ENCODE measurements around the gene GDF11. TPM values are rescaled to one million over a fixed set of nuclear protein-coding genes. Genes with fewer than 3 reads are reported as not detected.
"Not testable (repeated sequence)": the region's sequence is repeated elsewhere in the genome, so short reads cannot be mapped to it uniquely, and the experiment has no call there.

GDF11 gene
- total RNA-seq, 2 experiments from 2014 or later = 4.4 to 6.6 TPM

- POLR2A ChIA-PET = interaction anchor here (1.4 kb wide), 1 partner anchor 12 kb away, joined by 4 read pairs; no protein-coding TSS in a partner anchor
- Mint-ChIP-seq H3K27me3 (no peaks in the 10 kb centered on the region), H3K27ac (peak overlapping the region; percentile 21), H3K36me3 (ENCODE audit: low read depth) (peaks cover 88% of the 10 kb centered on the region), H3K9me3 (no peaks in the 10 kb centered on the region), H3K4me1 (ENCODE audit: low read depth) (no peaks in the 10 kb centered on the region), H3K4me3 (no peak overlapping the region)
- no peak overlapping the region for H3K4me3 ChIP-seq (ENCODE audit: low read length)
- TF ChIP-seq CTCF (IDR thresholded peaks at IDR 0.05) = no peak
- no peaks in the 10 kb centered on the region for H3K9me3 ChIP-seq (ENCODE audit: control insufficient read depth in 1 of 2, insufficient read depth in 1 of 2, low read length in 2 of 2)
- CTCF ChIA-PET = interaction anchor here (0.6 to 1.6 kb wide), 2 partner anchors 17 to 215 kb away, joined by 3 to 4 read pairs; no protein-coding TSS in a partner anchor
- intact Hi-C loops (cut with DNase I, micrococcal nuclease) = no loop called here
- H3K4me1 ChIP-seq (ENCODE audit: insufficient read depth, low read length) = no peaks in the 10 kb centered on the region
- no peak for DNase-seq
- no peak overlapping the region for H3K27ac ChIP-seq (ENCODE audit: low read depth in 1 of 2, low read length in 2 of 2)
- H3K36me3 ChIP-seq (ENCODE audit: insufficient read depth, low read length) = peaks cover 91% of the 10 kb centered on the region
- no peak for ATAC-seq (ENCODE audit: poor library complexity)
- no peaks in the 10 kb centered on the region for H3K27me3 ChIP-seq (ENCODE audit: control insufficient read depth in 1 of 2, insufficient read depth in 2 of 2, low read length in 2 of 2)
Observed at GRCh38 chr12:55755246-55755645, 12.3 kb downstream of the GDF11 start.

- Histone ChIP-seq H3K4me3 (ENCODE audit: low read length) (no peak overlapping the region), H3K36me3 (ENCODE audit: insufficient read depth, low read length) (peaks cover 88% of the 10 kb centered on the region), H3K4me1 (ENCODE audit: insufficient read depth, low read length) (no peaks in the 10 kb centered on the region), H3K9me3 (ENCODE audit: control insufficient read depth in 1 of 2, insufficient read depth in 1 of 2, low read length in 2 of 2) (no peaks in the 10 kb centered on the region), H3K27me3 (ENCODE audit: control insufficient read depth in 1 of 2, insufficient read depth in 2 of 2, low read length in 2 of 2) (no peaks in the 10 kb centered on the region), H3K27ac (ENCODE audit: low read depth in 1 of 2, low read length in 2 of 2) (no peak overlapping the region)
- intact Hi-C loops (cut with DNase I, micrococcal nuclease) = no loop called here
- ATAC-seq (ENCODE audit: poor library complexity) (no peak), DNase-seq (no peak)
- Mint-ChIP-seq H3K9me3 (no peaks in the 10 kb centered on the region), H3K4me1 (ENCODE audit: low read depth) (no peaks in the 10 kb centered on the region), H3K27me3 (no peaks in the 10 kb centered on the region), H3K4me3 (no peak overlapping the region), H3K27ac (peak overlapping the region; percentile 21), H3K36me3 (ENCODE audit: low read depth) (peaks cover 81% of the 10 kb centered on the region)
- ChIA-PET CTCF (interaction anchor here (1.3 kb wide), 1 partner anchor 19 kb away, joined by 5 read pairs; no protein-coding TSS in a partner anchor), POLR2A (interaction anchor here (0.9 to 1.8 kb wide), 3 partner anchors 10 to 216 kb away, joined by 3 to 6 read pairs (median 4); partner anchors contain the start of gene RAB5B)
- TF ChIP-seq CTCF (IDR thresholded peaks at IDR 0.05) = no peak
Observed at GRCh38 chr12:55757701-55758100, 14.8 kb downstream of the GDF11 start.

- H3K4me1 ChIP-seq (ENCODE audit: insufficient read depth, low read length); H3K4me3 Mint-ChIP-seq; H3K27ac ChIP-seq (ENCODE audit: low read depth in 1 of 2, low read length in 2 of 2); H3K27me3 Mint-ChIP-seq; H3K27ac Mint-ChIP-seq; H3K9me3 ChIP-seq (ENCODE audit: control insufficient read depth in 1 of 2, insufficient read depth in 1 of 2, low read length in 2 of 2); DNase-seq; H3K9me3 Mint-ChIP-seq; H3K4me1 Mint-ChIP-seq (ENCODE audit: low read depth); ATAC-seq (ENCODE audit: poor library complexity); H3K27me3 ChIP-seq (ENCODE audit: control insufficient read depth in 1 of 2, insufficient read depth in 2 of 2, low read length in 2 of 2); H3K4me3 ChIP-seq (ENCODE audit: low read length); intact Hi-C loops (cut with DNase I, micrococcal nuclease): not testable (repeated sequence)
- ChIA-PET CTCF (interaction anchor here (1.1 kb wide), 1 partner anchor 15 kb away, joined by 3 read pairs; no protein-coding TSS in a partner anchor), POLR2A (interaction anchor here (0.6 to 0.9 kb wide), 2 partner anchors 189 to 216 kb away, joined by 3 read pairs; partner anchors contain the start of gene RAB5B)
- H3K36me3 Mint-ChIP-seq (ENCODE audit: low read depth) = peaks cover 79% of the 10 kb centered on the region
- peaks cover 82% of the 10 kb centered on the region for H3K36me3 ChIP-seq (ENCODE audit: insufficient read depth, low read length)
Observed at GRCh38 chr12:55758575-55758974, 15.7 kb downstream of the GDF11 start.

- DNase-seq (no peak), ATAC-seq (ENCODE audit: poor library complexity) (no peak)
- H3K27me3 Mint-ChIP-seq = no peaks in the 10 kb centered on the region
- no peak for TF ChIP-seq CTCF (IDR thresholded peaks at IDR 0.05)
- ChIA-PET POLR2A (no interaction called here), CTCF (no interaction called here)
- H3K4me3 ChIP-seq (ENCODE audit: low read length) = no peak overlapping the region
- peaks cover 77% of the 10 kb centered on the region for H3K36me3 ChIP-seq (ENCODE audit: insufficient read depth, low read length)
- H3K27me3 ChIP-seq (ENCODE audit: control insufficient read depth in 1 of 2, insufficient read depth in 2 of 2, low read length in 2 of 2) = no peaks in the 10 kb centered on the region
- H3K9me3 Mint-ChIP-seq = no peaks in the 10 kb centered on the region
- H3K27ac ChIP-seq (ENCODE audit: low read depth in 1 of 2, low read length in 2 of 2) = no peak overlapping the region
- H3K4me1 Mint-ChIP-seq (ENCODE audit: low read depth) = no peaks in the 10 kb centered on the region
- no peak overlapping the region for H3K4me3 Mint-ChIP-seq
- no peaks in the 10 kb centered on the region for H3K4me1 ChIP-seq (ENCODE audit: insufficient read depth, low read length)
- H3K27ac Mint-ChIP-seq = peak overlapping the region; percentile 51
- H3K36me3 Mint-ChIP-seq (ENCODE audit: low read depth) = peaks cover 71% of the 10 kb centered on the region
- H3K9me3 ChIP-seq (ENCODE audit: control insufficient read depth in 1 of 2, insufficient read depth in 1 of 2, low read length in 2 of 2) = no peaks in the 10 kb centered on the region
- intact Hi-C loops (cut with DNase I, micrococcal nuclease) = no loop called here
Observed at GRCh38 chr12:55760663-55761062, 17.7 kb downstream of the GDF11 start.

Data from CD4-positive, alpha-beta T cell (primary cell).